Epithelial cell of proximal tubule (primary cell): ENCODE results near the gene HOXA3. TPM values are rescaled to one million over a fixed set of nuclear protein-coding genes. Genes with fewer than 3 reads are reported as not detected.

ENCODE experiments used
- DNase-seq: peaks from one replicate; pipeline ENCODE4 v3.0.0-alpha.2; 2011; ENCODE audit warnings: low read depth
- H3K4me3 ChIP-seq: 2 replicates; pipeline ENCODE4 v1.5.1; 2011; ENCODE audit warnings: low read depth, mild to moderate bottlenecking, low read length
- total RNA-seq: library from RNA; depleted of rRNA; stranded (reverse); fragments of >200 nt; gene quantifications from 2 replicates; pipeline ENCODE4 v1.2.3, GENCODE V29; 2015
- TF ChIP-seq, protein P1 (sequence below): conservative IDR thresholded peaks from 2 replicates; pipeline ENCODE4 v1.5.1; 2012; ENCODE audit warnings: low read depth, mild to moderate bottlenecking, low read length

Gene HOXA3
- total RNA-seq, 1 donor from 2014 or later, result 33.2 TPM

DNA sequence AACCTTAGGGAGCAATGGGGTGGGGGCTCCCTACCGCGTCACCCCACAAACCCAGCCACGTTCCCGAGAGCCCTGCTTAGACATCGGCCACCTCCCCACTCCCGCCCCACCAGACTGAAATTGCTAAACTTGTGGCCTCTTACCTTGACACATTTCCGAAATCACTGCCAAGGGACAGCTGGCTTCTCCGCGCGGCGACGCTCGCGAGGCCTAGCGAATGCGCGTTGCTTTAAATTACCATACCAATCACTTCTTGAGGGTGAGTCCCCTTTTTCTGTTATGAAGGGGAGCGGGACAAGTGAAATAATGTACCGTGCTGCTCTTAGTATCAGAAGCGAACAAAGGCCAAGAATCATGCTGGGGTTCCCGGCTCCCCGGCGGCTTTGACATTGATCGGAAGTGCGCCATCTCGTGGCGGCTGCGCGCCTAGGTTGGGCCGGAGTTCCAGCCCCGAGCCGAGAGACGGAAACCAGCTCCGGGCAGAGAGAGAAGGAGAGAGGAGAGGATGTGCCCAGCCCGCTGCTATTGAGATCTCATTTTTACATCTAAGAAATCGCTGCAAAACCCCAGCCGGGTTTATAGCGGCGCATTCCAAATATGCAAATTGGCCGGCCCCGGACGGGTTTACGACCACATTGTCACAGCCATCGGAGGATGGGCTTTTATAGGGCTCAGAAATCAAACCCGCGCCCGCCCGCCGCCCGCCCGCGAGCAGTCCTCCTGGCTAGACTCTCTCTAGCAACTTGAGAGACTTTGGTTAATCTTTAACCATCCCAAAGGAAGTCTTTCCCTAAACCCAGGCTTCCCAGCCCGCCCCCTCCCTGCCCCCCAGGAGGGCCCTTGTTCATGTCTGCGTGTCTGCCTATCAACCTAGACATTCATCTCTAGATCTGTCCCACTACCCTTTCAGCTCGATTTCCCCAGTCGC, 27.4 kb upstream of the HOXA3 start:
- TF ChIP-seq, protein P1, sequence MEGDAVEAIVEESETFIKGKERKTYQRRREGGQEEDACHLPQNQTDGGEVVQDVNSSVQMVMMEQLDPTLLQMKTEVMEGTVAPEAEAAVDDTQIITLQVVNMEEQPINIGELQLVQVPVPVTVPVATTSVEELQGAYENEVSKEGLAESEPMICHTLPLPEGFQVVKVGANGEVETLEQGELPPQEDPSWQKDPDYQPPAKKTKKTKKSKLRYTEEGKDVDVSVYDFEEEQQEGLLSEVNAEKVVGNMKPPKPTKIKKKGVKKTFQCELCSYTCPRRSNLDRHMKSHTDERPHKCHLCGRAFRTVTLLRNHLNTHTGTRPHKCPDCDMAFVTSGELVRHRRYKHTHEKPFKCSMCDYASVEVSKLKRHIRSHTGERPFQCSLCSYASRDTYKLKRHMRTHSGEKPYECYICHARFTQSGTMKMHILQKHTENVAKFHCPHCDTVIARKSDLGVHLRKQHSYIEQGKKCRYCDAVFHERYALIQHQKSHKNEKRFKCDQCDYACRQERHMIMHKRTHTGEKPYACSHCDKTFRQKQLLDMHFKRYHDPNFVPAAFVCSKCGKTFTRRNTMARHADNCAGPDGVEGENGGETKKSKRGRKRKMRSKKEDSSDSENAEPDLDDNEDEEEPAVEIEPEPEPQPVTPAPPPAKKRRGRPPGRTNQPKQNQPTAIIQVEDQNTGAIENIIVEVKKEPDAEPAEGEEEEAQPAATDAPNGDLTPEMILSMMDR, result peak; percentile 89
- peak overlapping the region; percentile 64 for H3K4me3 ChIP-seq
- no peak for DNase-seq

DNA sequence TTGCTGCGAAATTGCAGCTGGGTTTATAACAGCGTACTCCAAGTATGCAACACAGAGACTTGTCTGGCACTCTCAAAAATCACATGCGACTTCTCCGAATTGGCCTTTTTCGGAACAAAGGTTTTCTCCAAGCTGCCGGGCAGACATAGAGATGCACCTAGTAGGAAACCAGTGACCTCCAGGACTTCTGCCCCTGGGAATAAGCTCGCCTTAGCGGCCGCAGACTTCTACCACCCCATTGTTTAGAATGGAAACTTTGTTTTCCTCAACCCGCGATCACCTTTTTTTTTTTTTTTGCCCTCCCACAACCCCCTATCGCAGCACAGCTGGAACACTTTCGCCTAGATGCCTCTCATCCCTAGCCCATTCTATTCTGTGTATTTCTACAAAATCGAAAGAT, 26.6 kb upstream of the HOXA3 start:
- DNase-seq, result no peak
- TF ChIP-seq, protein P1, result no peak
- peak overlapping the region; percentile 64 for H3K4me3 ChIP-seq

DNA sequence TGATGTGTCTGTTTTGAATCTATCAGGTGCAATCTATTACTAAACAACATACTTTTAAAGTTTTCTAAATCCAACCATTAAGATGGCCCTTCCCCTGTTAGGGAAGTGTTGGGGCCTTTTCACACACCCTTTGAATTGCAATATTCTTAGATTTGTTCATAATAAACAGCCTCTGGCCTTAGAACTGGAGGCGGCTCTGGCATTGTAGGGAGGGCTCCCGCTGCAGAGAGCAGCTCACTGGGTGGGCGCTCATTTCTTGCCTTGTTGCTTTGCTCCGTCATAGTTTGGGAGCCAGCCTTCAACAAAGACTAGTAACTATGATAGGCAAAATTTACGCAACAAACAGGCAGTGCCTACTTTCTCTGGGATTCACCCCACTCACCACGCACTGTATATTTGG, 26.0 kb upstream of the HOXA3 start:
- TF ChIP-seq, protein P1, result no peak
- peak overlapping the region; percentile 64 for H3K4me3 ChIP-seq
- DNase-seq, result no peak

DNA sequence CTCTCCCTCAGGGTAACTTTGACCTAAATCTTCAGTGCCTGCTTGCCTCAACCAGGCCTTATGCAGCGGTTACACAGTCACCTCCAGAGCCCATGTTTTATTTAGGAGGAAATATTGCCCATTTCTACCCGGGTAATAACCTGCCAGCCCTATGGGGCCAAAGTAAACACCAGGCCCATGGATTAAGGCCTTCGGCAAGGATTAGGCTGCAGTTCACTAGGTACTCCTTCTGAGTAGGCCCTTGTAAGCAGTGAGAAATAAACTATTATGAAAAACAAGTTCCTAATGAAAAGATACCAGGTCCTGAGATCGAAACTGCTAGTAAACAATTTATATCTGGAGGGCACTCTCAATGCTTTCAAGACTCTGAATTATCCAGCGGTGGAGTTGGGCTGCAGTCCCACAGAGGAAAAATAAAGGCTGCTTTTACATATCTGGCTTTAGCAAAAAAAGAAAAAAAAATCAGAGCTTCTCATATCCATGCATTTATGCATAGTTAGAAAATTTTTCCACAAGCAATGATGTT, 25.5 kb upstream of the HOXA3 start:
- H3K4me3 ChIP-seq, result peak overlapping the region; percentile 64

DNA sequence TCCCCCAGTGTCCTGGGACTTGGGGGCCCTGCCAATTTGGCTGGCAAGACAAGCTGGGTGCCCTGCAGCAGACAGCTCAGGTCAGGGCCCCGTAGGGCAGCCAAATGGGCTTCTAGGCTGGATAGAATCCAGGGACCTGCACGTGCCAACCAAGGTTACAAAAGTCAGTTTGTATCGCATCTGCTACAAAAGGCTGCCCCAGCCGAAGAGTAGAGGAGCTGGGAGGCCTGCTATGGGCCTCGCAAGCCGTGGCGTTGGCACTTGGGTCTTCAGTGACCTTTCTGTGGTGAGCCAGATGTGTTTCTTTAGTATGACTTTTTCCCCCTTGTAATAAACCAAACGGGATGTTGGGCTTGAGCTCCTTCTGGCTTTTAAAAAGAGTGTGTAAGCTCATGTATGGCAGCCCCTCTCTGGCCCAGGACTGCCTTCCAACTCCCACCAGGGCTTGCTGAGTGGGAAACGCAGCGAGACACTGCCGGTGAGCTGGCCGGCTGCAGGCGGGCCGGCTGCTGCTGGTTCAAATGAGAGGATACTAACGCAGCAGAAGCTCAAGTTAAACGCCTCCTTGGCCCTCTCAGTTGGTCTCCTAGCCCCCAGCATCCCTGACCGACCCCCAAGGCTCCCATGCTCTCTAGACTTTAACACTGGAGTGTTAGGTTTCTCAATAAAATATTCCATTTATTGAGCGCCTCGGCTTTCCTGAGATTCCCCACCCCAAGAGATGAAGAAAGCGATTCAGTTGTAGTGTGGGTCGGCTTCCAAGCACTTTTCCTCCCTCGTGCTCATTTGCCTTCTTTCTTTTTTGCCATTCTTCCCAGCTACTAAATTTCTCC, 24.8 kb upstream of the HOXA3 start:
- peak overlapping the region; percentile 64 for H3K4me3 ChIP-seq
- TF ChIP-seq, protein P1, result no peak
- DNase-seq, result no peak

More for the DNA sequence above, 25.5 kb upstream of the HOXA3 start:
- TF ChIP-seq, protein P1, result no peak
- no peak for DNase-seq

DNA sequence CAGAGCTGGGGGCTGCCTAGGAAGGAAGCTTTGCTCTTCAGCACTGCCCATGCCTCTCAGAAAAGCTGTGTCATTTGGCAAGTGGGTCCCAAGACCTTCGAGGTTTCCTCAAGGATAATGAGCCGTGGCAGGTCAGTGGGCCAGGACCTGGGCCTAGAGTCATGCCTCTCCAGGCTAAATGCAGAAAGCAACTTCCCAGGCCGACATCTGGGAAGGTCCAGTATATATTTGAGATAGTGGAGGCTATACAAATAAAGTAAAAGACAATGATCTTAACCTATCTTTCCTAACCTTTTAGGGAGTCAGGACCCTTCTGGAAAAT, 24.1 kb upstream of the HOXA3 start:
- TF ChIP-seq, protein P1, result no peak
- H3K4me3 ChIP-seq, result peak overlapping the region; percentile 13
- no peak for DNase-seq
